Fibroblast of skin of abdomen (primary cell): ENCODE data around the gene TFPI.

ENCODE experiments used
- DNase-seq: peaks from one replicate; pipeline ENCODE4 v3.0.0-alpha.2; 2013

TFPI gene

GRCh38 chr2:187503700-187504099, 50.5 kb downstream of the TFPI start:
- DNase-seq, result no peak

DNA sequence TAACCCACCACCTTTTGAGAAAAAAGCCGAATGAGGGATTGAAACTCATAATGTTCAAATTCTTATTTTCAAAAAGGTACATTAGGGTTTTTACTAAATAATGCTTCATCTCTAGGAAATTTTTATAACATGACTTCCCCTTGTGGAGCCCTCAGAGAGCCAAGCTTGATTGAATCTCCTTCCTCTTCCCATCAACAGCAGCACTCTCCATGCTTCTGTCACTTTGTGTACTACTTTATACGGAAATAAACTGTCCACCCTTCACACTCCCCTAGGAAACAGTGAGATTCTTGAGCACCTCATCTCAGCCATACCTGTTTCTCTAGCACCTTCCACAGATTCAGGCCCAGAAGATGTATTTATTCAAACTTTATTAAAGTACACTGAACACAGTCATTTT, 51.8 kb downstream of the TFPI start:
- DNase-seq, result no peak

- DNase-seq, result peak; percentile 44
Observed at GRCh38 chr2:187500585-187501359, 53.5 kb downstream of the TFPI start.

DNA sequence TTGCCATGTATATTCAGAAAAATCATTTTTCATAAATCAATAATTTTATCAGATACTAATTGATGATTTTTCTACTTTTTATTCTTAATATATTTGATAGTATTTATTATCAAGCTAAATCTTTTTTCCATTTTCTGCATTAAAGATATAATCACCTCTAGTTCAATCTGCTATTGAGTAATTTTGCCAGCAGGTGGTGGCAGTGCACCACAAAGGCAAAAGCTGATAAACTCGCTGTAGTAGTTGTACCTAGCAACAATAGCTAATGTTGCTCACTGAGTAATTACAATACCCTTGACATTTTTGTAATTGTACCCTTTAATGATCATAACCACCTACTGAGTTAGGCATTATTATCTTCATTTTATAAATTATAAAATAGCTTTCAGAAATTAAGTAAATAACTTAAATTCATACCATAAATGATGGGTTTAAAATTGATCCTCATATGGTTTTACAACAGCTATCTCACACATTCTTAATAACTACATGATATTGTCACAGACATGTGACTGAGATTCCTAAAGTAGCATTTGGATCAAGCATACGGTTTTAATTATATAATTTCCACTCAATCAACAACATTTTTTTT, 54.2 kb downstream of the TFPI start:
- DNase-seq, result peak; percentile 52

DNA sequence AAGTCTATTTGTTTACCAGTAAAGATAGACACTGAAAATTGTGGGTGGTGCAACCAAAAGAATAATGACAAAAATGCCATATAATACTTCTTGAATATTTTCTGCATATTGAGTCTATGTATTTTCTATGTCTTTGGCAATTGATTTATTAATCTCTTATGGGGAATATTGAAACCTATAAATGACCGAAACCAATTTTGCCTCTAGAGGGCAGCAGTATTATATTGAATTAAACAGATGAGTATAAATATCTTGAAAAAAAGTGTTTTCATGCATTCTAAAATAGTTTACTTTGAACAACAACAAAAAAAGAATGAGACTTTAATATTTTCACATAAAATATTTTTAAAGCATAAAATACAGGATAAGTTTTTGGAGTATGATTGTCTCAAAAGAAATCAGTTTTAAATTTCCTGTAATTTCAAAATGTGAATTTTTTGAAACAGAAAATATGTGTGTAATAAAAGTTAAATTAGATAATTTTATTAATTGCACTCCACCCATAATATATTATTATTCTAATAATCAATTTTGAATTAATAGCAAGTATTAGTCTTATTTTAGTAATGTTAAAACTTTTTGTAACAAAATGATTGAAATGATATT, 56.3 kb downstream of the TFPI start:
- no peak for DNase-seq

GRCh38 chr2:187497140-187497539, 57.1 kb downstream of the TFPI start:
- DNase-seq, result no peak

DNA sequence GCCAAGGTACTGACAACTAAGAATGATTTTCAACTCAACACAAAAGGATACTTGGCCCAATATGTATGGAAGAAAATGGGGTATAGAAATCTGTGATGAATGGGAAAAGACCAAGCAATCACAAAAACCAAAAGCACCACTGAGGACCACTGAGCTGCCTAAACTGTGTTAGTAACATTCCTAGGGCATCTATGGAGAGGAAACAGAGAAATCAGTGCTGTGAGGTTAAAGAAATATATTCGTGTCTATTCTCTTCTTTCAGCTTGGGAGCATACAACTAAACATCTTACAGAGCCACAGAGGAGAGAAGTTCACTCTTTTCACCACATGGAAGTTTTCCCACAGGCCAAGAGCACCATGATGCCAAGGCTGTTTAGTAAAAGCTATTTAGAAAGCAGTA, 58.9 kb downstream of the TFPI start:
- DNase-seq, result peak; percentile 19

DNA sequence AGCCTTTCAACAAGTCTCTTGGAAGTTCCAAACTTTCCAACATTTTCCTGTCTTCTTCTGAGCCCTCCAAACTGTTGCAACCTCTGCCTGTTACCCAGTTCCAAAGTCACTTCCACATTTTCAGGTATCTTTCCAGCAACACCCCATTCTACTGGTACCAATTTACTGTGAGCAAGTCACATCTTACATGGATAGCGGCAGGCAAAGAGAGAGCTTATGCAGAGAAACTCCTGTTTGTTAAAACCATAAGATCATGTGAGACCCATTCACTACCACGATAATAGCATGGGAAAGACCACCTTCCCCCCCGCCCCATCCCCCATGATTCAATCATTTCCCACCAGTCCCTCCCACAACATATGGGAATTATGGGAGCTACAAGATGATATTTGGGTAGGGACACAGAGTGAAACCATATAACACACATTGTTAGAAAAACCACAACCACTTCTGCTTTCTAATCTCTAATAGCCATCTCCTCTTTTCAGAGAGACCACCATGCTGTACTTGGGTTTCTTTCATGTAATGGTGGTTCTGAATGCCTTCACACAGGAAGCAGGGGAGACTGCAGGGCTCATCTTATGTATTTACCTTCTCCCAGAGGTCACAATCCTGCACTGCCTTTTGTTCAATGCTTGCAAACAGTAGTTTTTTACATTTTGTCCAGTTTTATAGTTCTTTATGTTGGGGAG, 60.2 kb downstream of the TFPI start:
- no peak for DNase-seq

DNA sequence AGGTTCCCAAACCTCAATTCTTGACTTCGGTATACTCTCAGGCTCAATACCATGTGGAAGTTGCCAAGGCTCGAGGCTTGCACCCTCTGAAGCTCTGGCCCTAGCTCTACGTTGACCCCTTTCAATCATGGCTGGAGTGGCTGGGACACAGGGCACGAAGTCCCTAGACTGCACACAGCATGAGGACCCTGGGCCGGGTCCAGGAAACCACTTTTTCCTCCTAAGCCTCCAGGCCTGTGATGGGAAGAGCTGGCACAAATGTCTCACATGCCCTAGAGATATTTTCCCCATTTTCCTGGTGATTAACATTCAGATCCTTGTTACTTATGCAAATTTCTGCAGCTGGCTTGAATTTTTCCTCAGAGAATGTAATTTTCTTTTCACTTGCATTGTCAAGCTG, 61.1 kb downstream of the TFPI start:
- DNase-seq, result no peak

DNA sequence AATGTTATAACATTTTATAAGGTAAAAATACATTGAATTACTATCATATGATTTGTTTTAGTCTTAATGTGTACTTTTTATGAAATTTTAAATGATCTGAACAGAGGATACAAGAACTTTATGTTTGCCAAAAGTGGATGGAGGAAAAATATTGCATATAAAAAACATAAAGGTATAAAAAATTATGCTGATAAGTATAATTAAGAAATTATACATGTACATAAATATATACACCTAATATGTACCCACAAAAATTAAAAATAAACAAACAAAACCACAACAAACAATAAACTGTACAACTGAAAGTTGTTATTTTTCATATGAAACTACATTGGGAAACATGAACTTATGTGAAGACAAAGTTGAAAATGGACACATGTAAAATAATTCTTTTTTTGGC, 68.0 kb downstream of the TFPI start:
- DNase-seq, result no peak

GRCh38 chr2:187485523-187485922, 68.7 kb downstream of the TFPI start:
- DNase-seq, result no peak

GRCh38 chr2:187483537-187483936, 70.7 kb downstream of the TFPI start:
- no peak for DNase-seq

- no peak for DNase-seq
Observed at GRCh38 chr2:187482796-187483195, 71.4 kb downstream of the TFPI start.

GRCh38 chr2:187481543-187481942, 72.7 kb downstream of the TFPI start:
- no peak for DNase-seq

DNA sequence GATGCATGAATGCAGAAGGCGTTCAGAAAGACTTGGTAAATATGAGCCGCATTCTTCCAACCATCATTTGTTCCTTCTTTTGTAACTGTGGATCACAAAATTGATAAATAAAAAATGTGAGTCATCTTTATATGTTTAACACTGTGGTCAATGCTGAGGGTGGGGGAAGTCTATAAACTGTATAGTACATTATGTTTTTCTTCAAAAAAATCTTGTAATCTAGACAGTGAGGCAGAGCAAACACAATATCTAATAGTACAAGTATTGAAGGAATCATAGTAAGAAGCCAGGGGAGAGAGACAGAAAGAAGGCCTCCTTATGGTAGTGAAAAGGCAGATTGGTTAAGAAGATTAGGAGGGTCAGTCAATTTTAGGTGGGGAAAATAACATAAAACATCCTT, 75.5 kb downstream of the TFPI start:
- DNase-seq, result no peak

DNA sequence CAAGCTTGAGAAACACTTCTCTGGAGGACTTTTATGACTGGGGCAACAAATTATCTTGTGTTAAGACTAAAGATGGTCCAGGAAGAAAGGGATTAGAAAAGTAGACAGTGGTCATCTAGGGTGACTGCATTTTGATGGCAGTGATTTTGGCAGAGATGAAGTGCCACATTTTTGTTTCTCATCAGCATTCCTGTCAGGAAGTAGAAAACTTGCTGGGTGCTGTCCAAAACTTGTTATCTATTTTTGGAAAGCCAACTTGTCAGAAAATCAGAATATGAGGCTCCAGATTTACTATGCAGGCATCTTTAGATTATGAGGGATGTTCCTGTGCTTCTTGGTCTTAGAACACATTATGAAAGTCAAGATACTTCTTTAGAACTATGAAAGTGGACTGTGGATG, 77.2 kb downstream of the TFPI start:
- DNase-seq, result no peak

DNA sequence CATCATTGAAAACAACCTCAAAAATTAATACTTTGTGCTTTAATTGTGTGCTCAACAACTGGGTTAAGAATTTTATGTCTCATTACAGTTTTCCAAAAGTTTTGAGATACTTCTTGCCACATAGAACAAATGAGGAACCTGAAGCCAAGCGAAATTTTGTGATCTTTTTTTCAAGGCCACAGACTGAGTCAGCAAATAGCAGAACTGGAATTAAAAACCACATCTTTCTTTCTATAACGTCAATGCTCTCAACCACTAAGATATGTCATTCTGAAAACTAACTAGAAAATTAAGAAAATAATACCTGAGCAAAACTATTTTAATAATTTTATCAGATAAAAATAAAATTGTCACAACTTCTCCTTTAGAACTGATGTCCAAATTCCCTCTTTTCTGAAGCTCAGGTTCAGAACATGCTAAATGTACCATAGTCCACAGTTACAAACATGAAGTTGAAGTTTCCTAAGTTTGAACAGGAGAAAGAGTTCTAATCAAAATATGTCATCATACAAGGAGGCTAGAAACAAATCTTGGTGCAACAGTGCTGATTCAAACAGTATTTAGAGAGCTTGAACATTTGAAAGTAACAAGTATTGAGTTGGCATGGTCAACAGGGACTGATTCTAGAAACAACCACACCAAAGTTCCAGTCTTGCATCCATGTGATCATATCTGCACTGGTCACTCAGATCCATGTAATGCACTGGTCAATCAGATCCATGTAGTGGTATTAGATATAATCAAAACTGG, 78.6 kb downstream of the TFPI start:
- peak; percentile 37 for DNase-seq

- DNase-seq, result no peak
Observed at GRCh38 chr2:187470698-187471097, 83.5 kb downstream of the TFPI start.

DNA sequence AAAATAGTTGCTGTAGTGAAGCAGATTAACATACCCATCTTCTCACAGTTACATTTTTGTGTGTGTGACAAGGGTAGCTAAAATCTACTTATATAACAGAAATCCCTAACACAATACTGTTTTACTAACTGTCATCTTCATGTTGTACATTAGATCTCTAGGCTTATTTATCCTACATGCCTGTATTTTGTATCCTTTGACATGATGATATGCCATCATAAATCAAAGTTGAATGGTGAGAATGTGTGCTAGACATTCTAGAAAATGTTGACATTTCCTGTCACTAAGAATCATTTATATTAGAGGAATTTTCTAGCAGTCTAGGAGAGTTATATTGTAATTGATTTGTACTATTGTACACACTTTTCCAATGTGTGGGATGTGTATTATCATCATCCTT, 84.7 kb downstream of the TFPI start:
- DNase-seq, result no peak

DNA sequence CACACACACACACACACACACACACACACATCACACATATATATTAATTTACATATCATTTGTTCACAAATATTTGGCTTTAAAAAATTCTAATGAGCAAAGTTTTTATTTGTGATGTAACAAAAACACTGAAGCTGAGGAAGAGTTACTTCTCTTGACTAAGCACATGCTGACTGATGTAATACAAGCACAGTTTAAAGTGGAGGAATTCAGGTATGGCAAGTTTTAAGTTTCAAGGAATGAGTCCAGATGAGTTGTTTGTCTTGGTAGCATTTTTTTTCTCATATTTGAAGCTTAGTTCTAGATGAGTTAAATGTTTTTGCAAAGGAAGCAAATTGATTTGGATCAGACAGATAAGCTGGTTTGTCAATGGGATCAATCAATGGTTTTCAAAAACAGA, 86.0 kb downstream of the TFPI start:
- peak; percentile 21 for DNase-seq

DNA sequence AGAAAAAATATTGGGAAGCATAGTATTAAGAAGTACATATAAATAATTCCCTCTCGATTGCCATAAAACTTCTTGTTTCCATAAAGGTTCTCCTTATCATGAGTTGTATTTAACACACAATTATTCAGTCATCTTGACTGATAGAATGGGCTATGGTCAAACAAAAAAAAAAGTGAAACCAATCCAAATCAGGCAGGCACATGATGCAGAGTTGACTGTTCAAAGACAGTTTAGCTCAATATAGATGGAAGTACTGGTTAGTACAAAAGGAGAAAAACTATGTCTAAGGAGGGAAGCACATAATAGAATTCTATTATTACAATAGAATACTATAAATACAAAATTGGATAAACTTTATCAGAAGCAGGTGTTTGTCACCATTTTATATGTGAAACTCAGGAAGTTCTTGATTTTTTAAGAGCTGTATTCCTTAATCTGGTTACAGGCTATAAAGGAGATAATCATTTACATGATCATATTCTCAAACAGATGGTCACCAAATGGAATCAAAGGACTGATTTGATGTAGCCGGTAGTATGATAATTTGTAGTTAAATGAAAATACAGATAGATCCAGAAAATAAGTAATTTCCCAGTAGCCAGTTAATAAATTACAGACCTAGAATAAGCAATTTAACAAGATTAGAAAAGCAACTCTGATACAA, 88.0 kb downstream of the TFPI start:
- no peak for DNase-seq

DNA sequence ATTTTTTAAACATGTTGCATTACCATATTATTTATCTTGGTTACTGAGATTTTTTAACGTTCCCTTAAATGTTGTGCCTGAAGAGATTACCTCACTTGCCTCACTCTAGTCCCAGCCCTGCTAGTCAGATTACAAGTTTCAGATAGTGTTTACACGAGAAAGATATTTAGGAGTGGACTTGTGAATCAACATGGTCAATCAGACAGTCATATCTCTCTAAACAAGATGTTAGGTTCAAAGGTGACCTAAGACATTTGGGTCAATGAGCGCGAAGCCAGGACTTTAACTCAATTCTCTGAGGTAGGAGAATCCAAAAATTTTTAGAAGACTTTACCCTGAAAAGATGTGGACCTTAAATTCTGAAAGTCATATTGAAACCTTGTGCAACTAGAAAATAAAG, 91.4 kb downstream of the TFPI start:
- DNase-seq, result no peak
